ENCODE results near the gene IPO4.

The IPO4 gene

GRCh38 chr14:24130717-24131548 lies 57.7 kb downstream of the IPO4 start:
- DNase-seq, result no peak

GRCh38 chr14:24130380-24130716 lies 58.3 kb downstream of the IPO4 start, which contains the start of gene FITM1:
TSS of gene FITM1 (plus strand) at chr14:24130659. CDS start at chr14:24131564, 905 bp downstream.
- DNase-seq, result no peak

All from activated gamma-delta T cell (primary cell).